Hematopoietic multipotent progenitor cell treated with erythropoietin and hydrocortisone succinate and interleukin-3 and kit ligand, for 6 days (in vitro differentiated cells): ENCODE results near the gene PRR29.
A peak's percentile ranks its signal among the peaks of the same experiment; 100 is the strongest.

Source experiments
- DNase-seq: peaks from one replicate; pipeline ENCODE4 v3.0.0-alpha.2; 2015

PRR29 gene

DNA sequence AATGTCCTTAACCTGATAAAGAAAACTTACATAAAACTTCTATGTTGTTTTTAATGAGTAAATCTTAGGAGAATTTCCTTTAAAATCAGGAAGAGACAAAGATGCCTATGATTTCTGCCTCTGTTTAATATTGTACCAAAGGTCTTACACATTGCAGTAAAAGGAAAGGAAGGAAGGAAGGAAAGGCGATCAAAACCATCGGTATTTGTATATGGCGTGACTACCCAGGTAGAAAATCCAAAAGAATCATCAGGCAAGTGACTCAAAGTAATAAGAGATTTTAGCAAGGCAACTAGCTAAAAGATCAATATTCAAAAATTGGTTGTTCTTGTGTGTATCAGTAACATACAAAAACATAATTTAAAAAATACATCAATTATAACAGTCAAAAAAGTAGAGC, 18.8 kb downstream of the PRR29 start:
- no peak for DNase-seq

DNA sequence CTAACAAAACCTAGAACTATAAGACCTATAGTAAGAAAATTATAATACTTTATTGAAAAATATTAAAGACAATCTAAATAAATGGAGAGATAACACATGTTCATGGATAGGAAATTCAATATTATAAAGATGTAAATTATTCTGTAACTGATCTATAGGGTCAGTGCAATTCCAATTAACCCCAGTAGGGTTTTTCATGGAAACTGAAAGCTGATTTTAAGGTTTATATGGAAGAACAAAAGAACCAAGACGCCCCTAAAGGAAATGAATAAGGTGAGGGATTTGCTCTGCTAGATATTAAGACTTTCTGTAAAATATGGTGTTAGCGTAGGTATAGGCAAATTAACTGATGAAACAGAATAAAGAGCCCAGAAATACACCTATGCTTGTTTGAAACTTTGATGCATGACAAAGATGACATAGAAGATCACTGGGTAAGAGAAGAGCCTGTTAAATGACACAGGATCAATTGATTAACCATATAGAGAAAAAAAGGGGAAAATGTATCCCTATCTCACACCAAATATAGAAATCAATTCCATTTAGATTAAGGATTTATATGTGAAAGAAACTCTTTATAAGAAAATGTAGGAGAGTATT, 19.3 kb downstream of the PRR29 start:
- DNase-seq = peak; percentile 69

DNA sequence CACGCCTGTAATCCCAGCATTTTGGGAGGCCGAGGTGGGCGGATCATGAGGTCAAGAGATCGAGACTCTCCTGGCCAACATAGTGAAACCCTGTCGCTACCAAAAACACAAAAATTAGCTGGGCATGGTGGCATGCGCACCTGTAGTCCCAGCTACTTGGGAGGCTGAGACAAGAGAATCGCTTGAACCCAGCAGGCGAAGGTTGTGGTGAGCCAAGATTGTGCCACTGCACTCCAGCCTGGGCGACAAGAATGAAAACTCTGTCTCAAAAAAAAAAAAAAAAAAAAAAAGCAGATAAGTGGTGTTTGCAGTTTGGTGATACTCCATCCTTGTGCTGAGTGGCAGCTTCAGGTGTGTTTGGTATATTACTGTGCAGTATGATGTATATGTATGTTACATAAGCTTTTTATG, 21.4 kb downstream of the PRR29 start:
- peak; percentile 50 for DNase-seq

DNA sequence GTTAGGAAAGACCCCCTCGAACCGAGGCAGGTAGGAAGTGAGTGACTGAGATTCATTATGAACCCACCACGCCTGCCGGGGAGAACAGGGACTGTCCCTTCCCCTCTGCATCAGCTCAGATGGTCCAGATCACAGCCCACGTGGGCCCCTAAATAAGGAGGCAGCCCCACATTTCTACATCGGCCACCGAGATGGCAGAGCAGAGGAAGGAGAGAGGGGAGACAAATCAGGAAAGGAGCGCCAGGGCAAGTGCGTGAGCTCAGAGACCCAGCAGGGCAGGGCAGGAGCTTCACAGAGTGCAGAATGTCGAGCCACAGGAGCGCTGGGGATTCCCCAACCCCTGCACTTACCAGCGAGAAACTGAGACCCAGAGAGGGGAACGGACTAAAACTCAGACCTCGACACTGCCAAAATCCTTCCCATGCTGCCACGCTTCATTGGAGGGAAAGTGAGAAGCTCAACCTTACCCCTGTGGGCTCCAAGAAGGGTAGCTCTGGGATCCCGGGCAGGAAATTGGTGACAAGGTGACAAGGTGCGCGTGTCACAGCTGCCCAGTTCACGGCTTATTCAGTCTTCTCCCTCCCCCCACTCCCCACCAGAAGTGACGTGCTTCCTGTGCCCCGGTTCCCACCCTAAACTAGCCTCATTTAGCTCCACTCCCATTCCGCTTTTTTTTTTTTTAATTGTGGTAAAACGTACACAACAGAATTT, 22.1 kb downstream of the PRR29 start, which contains the start of gene ICAM2:
Gene ICAM2 (minus strand): TSS at position 578 of the 711 bp plus-strand sequence. CDS start 13,942 bp downstream, outside the sequence.
- peak; percentile 94 for DNase-seq

DNA sequence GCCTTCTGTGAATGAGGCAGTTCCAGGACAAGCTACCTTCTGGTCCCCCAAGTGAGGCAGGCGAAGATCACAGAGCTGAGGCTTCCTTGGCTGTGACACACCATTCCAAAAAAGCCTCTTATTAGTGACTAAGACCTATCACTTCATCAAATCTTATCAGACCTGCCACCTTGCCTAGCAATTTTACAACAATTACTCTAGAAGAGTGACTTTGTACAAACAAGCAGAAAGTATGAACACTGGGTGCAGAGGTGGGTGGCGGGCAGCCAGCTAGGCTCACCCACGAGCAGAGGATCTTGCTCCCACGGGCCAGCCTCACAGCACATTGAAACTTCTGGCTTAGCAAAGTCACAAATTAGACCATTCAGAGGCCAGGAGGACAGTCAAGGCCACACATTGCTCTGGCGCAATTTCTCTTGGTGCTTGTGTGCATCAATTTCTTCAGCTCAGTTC, 24.5 kb downstream of the PRR29 start:
- peak; percentile 68 for DNase-seq

- peak; percentile 98 for DNase-seq
Observed at GRCh38 chr17:64024215-64024654, 26.1 kb downstream of the PRR29 start.

DNA sequence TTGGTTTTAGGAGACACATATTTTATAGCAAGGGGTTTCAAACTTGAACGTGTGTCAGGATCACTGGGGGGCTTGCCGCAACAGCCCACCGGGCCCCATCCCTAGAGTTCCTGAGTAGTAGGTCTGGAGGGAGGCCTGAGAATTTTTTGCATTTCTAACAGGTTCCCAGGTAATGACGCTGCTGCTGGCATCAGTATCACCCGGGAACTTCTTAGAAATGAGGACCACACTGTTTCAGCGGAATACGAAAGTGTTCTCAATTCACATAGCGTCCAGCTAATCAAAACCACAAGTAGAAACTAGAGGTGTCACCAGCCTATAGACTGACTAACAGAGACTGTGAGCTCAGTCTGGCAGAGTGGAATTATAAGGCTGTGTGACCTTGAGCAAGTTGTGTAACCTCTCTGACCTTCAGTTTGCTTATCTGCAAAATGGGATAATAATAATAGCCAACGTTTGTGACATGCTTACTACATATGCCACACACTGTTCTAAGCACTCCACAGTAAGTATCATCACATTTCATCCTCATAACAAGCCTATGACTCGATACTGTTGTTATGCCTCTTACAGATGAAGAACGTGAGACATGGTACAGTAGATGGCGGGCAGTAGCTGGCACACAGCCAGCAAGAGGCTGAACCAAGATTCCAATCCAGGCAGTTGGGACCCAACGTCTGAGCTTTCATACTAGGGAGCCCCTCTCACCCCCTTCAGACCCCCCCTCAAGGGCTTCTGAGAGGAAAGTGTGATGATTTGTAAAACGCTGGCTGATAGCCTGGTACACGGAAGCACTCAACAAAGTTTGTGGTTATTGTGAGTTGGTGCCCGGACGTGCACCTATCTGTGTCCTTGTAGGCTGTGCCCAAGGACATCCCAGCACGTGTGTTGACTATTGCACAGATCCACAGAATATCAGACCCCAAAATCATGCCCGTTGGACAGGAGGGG, 26.9 kb downstream of the PRR29 start:
- DNase-seq = peak; percentile 56

- peak; percentile 97 for DNase-seq
Observed at GRCh38 chr17:64025732-64026294, 27.7 kb downstream of the PRR29 start.

- peak; percentile 84 for DNase-seq
Observed at GRCh38 chr17:64028874-64029464, 30.8 kb downstream of the PRR29 start.

- no peak for DNase-seq
Observed at GRCh38 chr17:64032081-64032480, 33.9 kb downstream of the PRR29 start.

GRCh38 chr17:64036198-64036922, 38.2 kb downstream of the PRR29 start:
- no peak for DNase-seq

- DNase-seq = no peak
Observed at GRCh38 chr17:64037180-64037579, 39.0 kb downstream of the PRR29 start.

DNA sequence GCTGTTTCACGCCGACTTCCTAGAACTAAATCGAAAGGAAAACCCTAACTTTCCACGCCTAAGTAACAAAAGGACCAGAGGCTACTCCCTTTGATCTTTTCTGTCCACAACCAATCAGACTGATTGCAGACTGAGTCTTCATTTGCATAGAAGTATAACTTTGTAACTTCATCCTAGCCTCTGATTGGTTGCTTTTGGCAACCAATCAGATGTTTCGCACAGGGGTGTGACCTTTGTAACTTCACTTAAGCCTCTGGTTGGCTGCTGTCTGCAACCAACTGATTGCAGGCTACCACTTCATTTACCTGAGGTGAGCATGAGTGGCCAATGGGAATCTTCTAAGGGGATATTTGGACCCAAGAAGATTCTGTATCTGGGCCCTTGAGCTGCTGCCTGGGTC, 39.7 kb downstream of the PRR29 start:
- peak; percentile 36 for DNase-seq

GRCh38 chr17:64038331-64039105, 40.4 kb downstream of the PRR29 start:
- DNase-seq = no peak

- no peak for DNase-seq
Observed at GRCh38 chr17:64039106-64039400, 40.9 kb downstream of the PRR29 start.

DNA sequence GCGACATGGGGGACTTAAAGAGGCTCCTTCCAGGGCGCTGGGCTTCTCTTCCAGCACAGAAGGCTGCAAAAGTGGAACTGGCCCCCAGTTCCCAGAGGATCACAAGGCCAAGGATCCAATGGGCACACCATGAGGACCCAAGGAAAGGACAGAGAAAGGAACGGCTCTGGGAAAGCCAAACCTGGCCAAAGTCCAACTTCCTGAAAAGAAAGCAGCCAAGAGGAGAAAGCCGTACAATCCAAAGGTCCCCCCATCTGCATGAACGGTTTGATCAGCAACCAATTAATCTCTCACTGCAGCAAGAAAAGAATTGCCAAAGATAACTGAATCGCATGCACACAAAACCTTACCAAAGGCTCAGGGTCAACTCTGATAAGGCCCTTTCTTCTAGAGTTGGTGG, 42.1 kb downstream of the PRR29 start:
- DNase-seq = no peak

- DNase-seq = no peak
Observed at GRCh38 chr17:64041912-64042311, 43.8 kb downstream of the PRR29 start.

GRCh38 chr17:64042700-64043485, 44.7 kb downstream of the PRR29 start:
- DNase-seq = no peak

DNA sequence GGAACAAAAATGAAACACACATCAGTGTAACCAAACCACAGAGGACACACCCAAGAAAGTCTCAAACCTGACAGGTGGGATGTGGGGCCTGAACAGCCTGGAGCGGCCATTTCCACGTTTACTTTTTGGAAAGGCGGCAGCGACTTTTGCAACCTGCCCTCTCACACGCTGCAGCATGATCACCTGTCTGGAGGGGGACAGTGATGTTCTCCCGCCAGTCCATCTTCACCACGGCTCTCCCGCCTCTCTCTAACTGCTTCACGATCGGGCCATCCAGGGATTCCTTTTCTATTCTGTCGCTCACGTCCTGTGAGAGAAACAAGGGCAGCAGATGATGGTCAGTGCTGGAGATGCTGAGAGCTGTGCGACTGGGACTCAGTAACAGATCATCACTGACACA, 47.0 kb downstream of the PRR29 start:
- DNase-seq = no peak

DNA sequence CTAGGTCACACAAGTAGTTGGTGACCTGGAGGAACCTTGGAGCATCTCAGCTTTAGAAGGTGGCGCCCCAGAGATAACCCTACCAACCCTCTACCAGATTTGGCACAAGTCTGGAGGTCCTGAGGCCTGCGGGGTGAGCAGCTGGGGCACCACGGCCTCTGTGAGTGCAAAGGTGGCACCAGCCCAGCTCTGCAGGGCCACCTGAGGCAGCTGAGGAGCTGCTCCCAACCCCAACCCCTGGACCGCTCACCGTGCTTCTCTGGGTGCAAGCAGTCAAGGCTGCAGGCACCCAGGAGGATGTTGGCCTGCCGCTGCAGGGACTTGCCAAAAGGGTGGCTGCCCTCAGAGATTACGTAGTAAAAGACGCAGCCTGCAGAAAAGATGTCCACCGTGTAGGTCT, 50.7 kb downstream of the PRR29 start:
- no peak for DNase-seq
